ENCODE data around the gene PHLDB1. TPM values are rescaled to one million over a fixed set of nuclear protein-coding genes. Genes with fewer than 3 reads are reported as not detected.

The PHLDB1 gene
- total RNA-seq, 1 experiment from 2014 or later = 37.1 TPM

GRCh38 chr11:118643142-118643994 lies 36.0 kb downstream of the PHLDB1 start:
- no peak overlapping the region for H3K4me3 Mint-ChIP-seq (ENCODE audit: low read depth, unreplicated experiment)
- TF ChIP-seq CTCF (IDR thresholded peaks at IDR 0.05; ENCODE audit: unreplicated experiment) = no peak
- H3K4me1 Mint-ChIP-seq (ENCODE audit: low read depth, unreplicated experiment) = peaks cover 11% of the 10 kb centered on the region
- BruUV-seq (replicated peaks) = no TSS peak
- H3K36me3 Mint-ChIP-seq (ENCODE audit: insufficient read depth, unreplicated experiment) = peaks cover 10% of the 10 kb centered on the region
- DNase-seq = no peak
- H3K27ac Mint-ChIP-seq (ENCODE audit: unreplicated experiment) = no peak overlapping the region
- CTCF ChIA-PET = interaction anchor here (0.6 kb wide), 1 partner anchor 213 kb away, joined by 3 read pairs; no protein-coding TSS in a partner anchor
- no peaks in the 10 kb centered on the region for H3K27me3 Mint-ChIP-seq (ENCODE audit: unreplicated experiment)
- intact Hi-C loops (cut with micrococcal nuclease; ENCODE audit: unreplicated experiment) = no loop called here
- no peaks in the 10 kb centered on the region for H3K9me3 Mint-ChIP-seq (ENCODE audit: low read depth, unreplicated experiment)

GRCh38 chr11:118643995-118644345 lies 36.6 kb downstream of the PHLDB1 start:
- BruUV-seq (replicated peaks) = no TSS peak
- CTCF ChIA-PET = no interaction called here
- H3K36me3 Mint-ChIP-seq (ENCODE audit: insufficient read depth, unreplicated experiment) = peaks cover 10% of the 10 kb centered on the region

GRCh38 chr11:118644496-118644895 lies 37.1 kb downstream of the PHLDB1 start:
- intact Hi-C loops (cut with micrococcal nuclease; ENCODE audit: unreplicated experiment) = no loop called here
- no TSS peak for BruUV-seq (replicated peaks)
- DNase-seq = no peak
- Mint-ChIP-seq H3K4me1 (ENCODE audit: low read depth, unreplicated experiment) (peaks cover 11% of the 10 kb centered on the region), H3K4me3 (ENCODE audit: low read depth, unreplicated experiment) (no peak overlapping the region), H3K9me3 (ENCODE audit: low read depth, unreplicated experiment) (no peaks in the 10 kb centered on the region), H3K27ac (ENCODE audit: unreplicated experiment) (no peak overlapping the region), H3K36me3 (ENCODE audit: insufficient read depth, unreplicated experiment) (peaks cover 10% of the 10 kb centered on the region), H3K27me3 (ENCODE audit: unreplicated experiment) (no peaks in the 10 kb centered on the region)
- CTCF ChIA-PET = no interaction called here
- TF ChIP-seq CTCF (IDR thresholded peaks at IDR 0.05; ENCODE audit: unreplicated experiment) = no peak

More at GRCh38 chr11:118643995-118644345, 36.6 kb downstream of the PHLDB1 start:
- Mint-ChIP-seq H3K27me3 (ENCODE audit: unreplicated experiment) (no peaks in the 10 kb centered on the region), H3K4me1 (ENCODE audit: low read depth, unreplicated experiment) (peaks cover 11% of the 10 kb centered on the region), H3K27ac (ENCODE audit: unreplicated experiment) (no peak overlapping the region), H3K4me3 (ENCODE audit: low read depth, unreplicated experiment) (no peak overlapping the region), H3K9me3 (ENCODE audit: low read depth, unreplicated experiment) (no peaks in the 10 kb centered on the region)
- no peak for TF ChIP-seq CTCF (IDR thresholded peaks at IDR 0.05; ENCODE audit: unreplicated experiment)
- DNase-seq = no peak
- intact Hi-C loops (cut with micrococcal nuclease; ENCODE audit: unreplicated experiment) = no loop called here

GRCh38 chr11:118645066-118645715 lies 37.8 kb downstream of the PHLDB1 start:
- no peaks in the 10 kb centered on the region for H3K27me3 Mint-ChIP-seq (ENCODE audit: unreplicated experiment)
- no TSS peak for BruUV-seq (replicated peaks)
- H3K27ac Mint-ChIP-seq (ENCODE audit: unreplicated experiment) = no peak overlapping the region
- H3K4me3 Mint-ChIP-seq (ENCODE audit: low read depth, unreplicated experiment) = no peak overlapping the region
- H3K4me1 Mint-ChIP-seq (ENCODE audit: low read depth, unreplicated experiment) = peaks cover 11% of the 10 kb centered on the region
- peaks cover 10% of the 10 kb centered on the region for H3K36me3 Mint-ChIP-seq (ENCODE audit: insufficient read depth, unreplicated experiment)
- no peak for DNase-seq
- CTCF ChIA-PET = no interaction called here
- intact Hi-C loops (cut with micrococcal nuclease; ENCODE audit: unreplicated experiment) = no loop called here
- no peaks in the 10 kb centered on the region for H3K9me3 Mint-ChIP-seq (ENCODE audit: low read depth, unreplicated experiment)
- TF ChIP-seq CTCF (IDR thresholded peaks at IDR 0.05; ENCODE audit: unreplicated experiment) = no peak
